IPS DF 6.9 (cell line): Measurements from ENCODE around the gene ZNF462.

Source experiments
- DNase-seq: peaks from one replicate; pipeline ENCODE4 v3.0.0-alpha.2; 2013; ENCODE audit warnings: low read depth, low spot score
- H3K27ac ChIP-seq: one replicate; pipeline ENCODE4 v1.5.1; 2013; ENCODE audit warnings: low read length, control low read depth
- H3K27me3 ChIP-seq: 2 replicates; pipeline ENCODE4 v1.6.1; 2013; ENCODE audit warnings: mild to moderate bottlenecking, low read length; ENCODE audit not compliant: control insufficient read depth, insufficient read depth
- H3K36me3 ChIP-seq: 2 replicates; pipeline ENCODE4 v1.6.1; 2013; ENCODE audit warnings: low read length; ENCODE audit not compliant: control insufficient read depth, insufficient read depth
- H3K4me1 ChIP-seq: 2 replicates; pipeline ENCODE4 v1.6.1; 2013; ENCODE audit warnings: low read length; ENCODE audit not compliant: control insufficient read depth, insufficient read depth
- H3K4me3 ChIP-seq: 2 replicates; pipeline ENCODE4 v1.5.1; 2013; ENCODE audit warnings: mild to moderate bottlenecking, low read length
- H3K9me3 ChIP-seq: 2 replicates; pipeline ENCODE4 v1.6.1; 2013; ENCODE audit warnings: low read length, inconsistent platforms; ENCODE audit not compliant: control insufficient read depth, insufficient read depth
- WGBS: extraction: QIAGEN DNeasy Blood & Tissue Kit; methylation state at CpG from one replicate; pipeline ENCODE4 v1.1.7; 2013; ENCODE audit warnings: mixed read lengths, missing lambda C conversion rate; ENCODE audit not compliant: insufficient read length, insufficient coverage; 5-methylcytosine and 5-hydroxymethylcytosine counted together

Gene ZNF462

GRCh38 chr9:107049046-107049802, 186.3 kb downstream of the ZNF462 start:
- H3K27ac ChIP-seq = no peak overlapping the region
- no peak overlapping the region for H3K4me3 ChIP-seq
- H3K9me3 ChIP-seq = no peaks in the 10 kb centered on the region
- H3K27me3 ChIP-seq = no peaks in the 10 kb centered on the region
- no peaks in the 10 kb centered on the region for H3K36me3 ChIP-seq
- no CpG with 5 or more reads among the region's 13 CpGs for WGBS
- 0 out of 2 replicates have a peak, but pooled peaks cover 2% of the 10 kb centered on the region for H3K4me1 ChIP-seq
- no peak for DNase-seq

- no CpG with 5 or more reads among the region's 2 CpGs for WGBS
- H3K4me1 ChIP-seq = 0 out of 2 replicates have a peak, but pooled peaks cover 2% of the 10 kb centered on the region
- no peaks in the 10 kb centered on the region for H3K36me3 ChIP-seq
- H3K9me3 ChIP-seq = no peaks in the 10 kb centered on the region
- H3K27me3 ChIP-seq = no peaks in the 10 kb centered on the region
- DNase-seq = no peak
- H3K4me3 ChIP-seq = no peak overlapping the region
- no peak overlapping the region for H3K27ac ChIP-seq
These were observed 186.8 kb downstream of the ZNF462 start for GRCh38 chr9:107049803-107050184.

- H3K27me3 ChIP-seq = no peaks in the 10 kb centered on the region
- no CpG with 5 or more reads among the region's 1 CpG for WGBS
- 0 out of 2 replicates have a peak, but pooled peaks cover 2% of the 10 kb centered on the region for H3K4me1 ChIP-seq
- H3K36me3 ChIP-seq = no peaks in the 10 kb centered on the region
- H3K9me3 ChIP-seq = no peaks in the 10 kb centered on the region
- H3K4me3 ChIP-seq = no peak overlapping the region
- DNase-seq = no peak
- H3K27ac ChIP-seq = no peak overlapping the region
These were observed 188.4 kb downstream of the ZNF462 start for GRCh38 chr9:107051392-107051791.

GRCh38 chr9:107054146-107054545, 191.2 kb downstream of the ZNF462 start:
- no peaks in the 10 kb centered on the region for H3K9me3 ChIP-seq
- H3K36me3 ChIP-seq = no peaks in the 10 kb centered on the region
- H3K4me3 ChIP-seq = no peak overlapping the region
- no CpG with 5 or more reads among the region's 2 CpGs for WGBS
- 0 out of 2 replicates have a peak, but pooled peaks cover 2% of the 10 kb centered on the region for H3K4me1 ChIP-seq
- H3K27ac ChIP-seq = no peak overlapping the region
- no peak for DNase-seq
- H3K27me3 ChIP-seq = no peaks in the 10 kb centered on the region

- no CpG with 5 or more reads among the region's 2 CpGs for WGBS
- Histone ChIP-seq H3K4me3 (no peak overlapping the region), H3K27ac (no peak overlapping the region), H3K9me3 (no peaks in the 10 kb centered on the region), H3K36me3 (no peaks in the 10 kb centered on the region), H3K4me1 (no peaks in the 10 kb centered on the region), H3K27me3 (no peaks in the 10 kb centered on the region)
- no peak for DNase-seq
These were observed 196.3 kb downstream of the ZNF462 start for GRCh38 chr9:107059220-107059619.

GRCh38 chr9:107060062-107060461, 197.1 kb downstream of the ZNF462 start:
- Histone ChIP-seq H3K36me3 (no peaks in the 10 kb centered on the region), H3K27ac (no peak overlapping the region), H3K9me3 (no peaks in the 10 kb centered on the region), H3K4me3 (no peak overlapping the region), H3K27me3 (no peaks in the 10 kb centered on the region), H3K4me1 (no peaks in the 10 kb centered on the region)
- no peak for DNase-seq
- WGBS = no CpG with 5 or more reads among the region's 2 CpGs
